Kidney epithelial cell (primary cell): ENCODE measurements around the gene PDE6B. TPM values are rescaled to one million over a fixed set of nuclear protein-coding genes. Genes with fewer than 3 reads are reported as not detected.

ENCODE experiments used
- DNase-seq: peaks from one replicate; pipeline ENCODE4 v3.0.0-alpha.2; 2010; ENCODE audit warnings: low read depth
- H3K27me3 ChIP-seq: 2 replicates; pipeline ENCODE4 v1.6.0; 2011; ENCODE audit warnings: low read length; ENCODE audit not compliant: control insufficient read depth, insufficient read depth
- H3K36me3 ChIP-seq: 2 replicates; pipeline ENCODE4 v1.5.1; 2011; ENCODE audit warnings: low read length; ENCODE audit not compliant: control insufficient read depth, insufficient read depth
- H3K4me3 ChIP-seq: 2 replicates; pipeline ENCODE4 v1.5.1; 2011; ENCODE audit warnings: low read depth, mild to moderate bottlenecking, control low read depth, low read length
- CTCF ChIP-seq: IDR thresholded peaks from 2 replicates; pipeline ENCODE4 v1.5.1; 2011; ENCODE audit warnings: mild to moderate bottlenecking, moderate library complexity, low read length, control low read depth, inconsistent platforms; ENCODE audit not compliant: insufficient read depth, poor library complexity, severe bottlenecking
- total RNA-seq: library from RNA; depleted of rRNA; stranded (reverse); fragments of >200 nt; gene quantifications from 2 replicates; pipeline ENCODE4 v1.2.3, GENCODE V29; 2015

PDE6B gene
- total RNA-seq, 1 donor from 2014 or later = 17.1 TPM

DNA sequence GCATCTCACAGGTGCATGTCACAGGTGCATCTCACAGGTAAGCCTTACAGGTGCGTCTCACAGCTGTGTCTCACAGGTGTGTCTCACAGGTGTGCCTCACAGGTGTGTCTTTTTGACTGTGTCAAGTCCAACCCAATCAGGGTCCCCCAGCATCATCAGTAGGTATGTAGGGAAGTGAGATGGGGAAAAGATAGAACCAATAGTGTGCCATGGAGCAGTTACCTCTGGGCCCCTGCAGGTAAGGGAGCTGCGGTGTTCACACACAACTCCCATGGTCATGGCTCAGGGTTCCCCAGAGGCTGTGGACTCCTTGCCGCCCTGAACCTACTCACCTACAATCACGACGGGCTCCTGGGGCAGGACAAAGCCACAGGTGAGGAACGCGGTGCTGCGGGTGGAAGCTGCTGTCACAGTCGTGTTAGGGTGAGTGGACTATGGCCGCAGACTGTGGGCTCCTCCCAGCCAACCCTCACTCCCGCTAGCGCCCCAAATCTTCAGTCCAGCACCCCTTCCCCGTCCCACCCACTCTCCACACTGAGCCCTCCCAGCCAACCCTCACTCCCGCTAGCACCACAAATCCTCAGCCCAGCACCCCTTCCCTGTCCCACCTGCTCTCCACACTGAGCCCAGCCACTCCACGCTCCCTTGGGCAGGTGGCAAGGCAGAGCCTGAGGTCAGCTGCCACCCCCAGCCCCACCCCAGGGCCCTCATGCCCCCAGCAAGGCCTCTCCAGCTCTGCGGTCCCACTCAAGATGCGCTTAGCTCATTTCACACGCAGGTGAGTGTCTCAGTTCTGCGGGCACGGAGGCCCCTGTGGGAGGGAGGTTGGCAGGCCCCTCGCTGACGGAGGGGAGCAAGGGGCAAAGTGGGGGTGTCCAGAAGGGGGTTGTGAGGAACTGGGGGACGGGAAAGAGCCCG is 2.1 kb upstream of the PDE6B start:
- Histone ChIP-seq H3K36me3 (no peaks in the 10 kb centered on the region), H3K4me3 (no peak overlapping the region), H3K27me3 (peaks cover 2% of the 10 kb centered on the region)
- TF ChIP-seq CTCF = no peak
- DNase-seq = no peak

DNA sequence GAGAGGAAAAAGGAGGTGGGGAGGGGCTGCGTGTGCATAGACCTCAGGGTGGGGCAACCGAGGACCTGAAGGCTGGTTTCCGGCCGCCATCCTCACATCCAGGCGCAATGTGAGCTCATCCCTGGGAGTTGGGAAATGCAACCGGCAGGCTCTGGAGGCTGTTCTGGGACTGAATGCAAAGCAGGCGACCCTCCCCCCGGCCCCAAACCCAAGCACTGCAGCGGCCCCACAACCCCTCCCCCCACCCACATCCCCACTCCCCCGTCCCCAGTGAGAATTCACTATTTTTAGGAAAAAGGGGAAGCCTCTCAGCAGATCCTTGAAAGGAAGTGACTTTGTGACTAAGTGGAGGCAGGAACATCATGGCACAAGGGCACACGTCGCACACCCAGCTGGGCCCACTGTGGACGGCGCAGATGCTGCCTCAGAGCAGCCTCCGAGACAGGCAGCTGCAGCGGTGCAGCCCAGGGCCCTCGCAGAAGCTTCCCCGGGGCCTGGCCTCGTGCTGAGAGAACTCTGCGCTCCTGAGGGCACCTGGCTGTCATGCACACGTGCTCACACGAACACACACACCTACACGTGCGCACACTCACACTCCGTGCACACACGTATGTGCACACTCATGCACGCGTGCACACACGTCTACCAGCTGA is 1.3 kb upstream of the PDE6B start:
- Histone ChIP-seq H3K4me3 (no peak overlapping the region), H3K36me3 (no peaks in the 10 kb centered on the region), H3K27me3 (peaks cover 2% of the 10 kb centered on the region)
- no peak for TF ChIP-seq CTCF
- DNase-seq = no peak

GRCh38 chr4:625631-626161 is 323 bp downstream of the PDE6B start:
- no peak for DNase-seq
- no peak for TF ChIP-seq CTCF
- H3K4me3 ChIP-seq = no peak overlapping the region
- H3K36me3 ChIP-seq = no peaks in the 10 kb centered on the region
- H3K27me3 ChIP-seq = peaks cover 8% of the 10 kb centered on the region

- H3K27me3 ChIP-seq = peaks cover 8% of the 10 kb centered on the region
- no peak for DNase-seq
Observed at GRCh38 chr4:626201-627091, 1.1 kb downstream of the PDE6B start.

More at GRCh38 chr4:626201-627091, 1.1 kb downstream of the PDE6B start:
- Histone ChIP-seq H3K4me3 (no peak overlapping the region), H3K36me3 (no peaks in the 10 kb centered on the region)
- no peak for TF ChIP-seq CTCF
